Liver (tissue), 9 donors: Measurements from ENCODE around the gene SLIT3. TPM values are rescaled to one million over a fixed set of nuclear protein-coding genes. Genes with fewer than 3 reads are reported as not detected.
"Not testable (repeated sequence)": the region's sequence is repeated elsewhere in the genome, so short reads cannot be mapped to it uniquely, and the experiment has no call there.

Experiments used
- DNase-seq: peaks from one replicate; pipeline ENCODE4 v3.0.0-alpha.2; 2017; ENCODE audit warnings: low spot score
- H3K27ac ChIP-seq, 2 donors: one replicate each; pipeline ENCODE4 v1.7.0; 2013; ENCODE audit warnings: inconsistent platforms in 2 of 2, low read length in 2 of 2, control low read depth in 1 of 2, low read depth in 1 of 2, mild to moderate bottlenecking in 1 of 2
- H3K27me3 ChIP-seq, 4 donors: one replicate each; pipeline versions ENCODE4 v1.6.1 to v1.7.0; 2013; ENCODE audit warnings: low read length in 3 of 4, inconsistent platforms in 1 of 4, mild to moderate bottlenecking in 1 of 4, moderate library complexity in 1 of 4; ENCODE audit not compliant: control insufficient read depth in 4 of 4, insufficient read depth in 4 of 4
- H3K36me3 ChIP-seq, 4 donors: one replicate each; pipeline versions ENCODE4 v1.6.1 to v1.7.0; 2013; ENCODE audit warnings: low read length in 3 of 4, mild to moderate bottlenecking in 3 of 4, low read depth in 1 of 4, moderate library complexity in 1 of 4; ENCODE audit not compliant: control insufficient read depth in 4 of 4, insufficient read depth in 3 of 4
- H3K4me1 ChIP-seq, 4 donors: one replicate each; pipeline versions ENCODE4 v1.6.1 to v1.7.0; 2013; ENCODE audit warnings: low read length in 3 of 4, mild to moderate bottlenecking in 3 of 4, moderate library complexity in 1 of 4; ENCODE audit not compliant: control insufficient read depth in 4 of 4, insufficient read depth in 4 of 4
- H3K4me3 ChIP-seq, 3 donors: one replicate each; pipeline versions ENCODE4 v1.6.1 to v1.7.0; 2013; ENCODE audit warnings: low read length in 3 of 3, control low read depth in 1 of 3, low read depth in 1 of 3, mild to moderate bottlenecking in 1 of 3
- H3K9ac ChIP-seq, 2 donors: one replicate each; pipeline ENCODE4 v1.7.0; 2013; ENCODE audit warnings: low read length in 2 of 2, mild to moderate bottlenecking in 2 of 2, moderate library complexity in 2 of 2, control low read depth in 1 of 2, low read depth in 1 of 2
- H3K9me3 ChIP-seq, 4 donors: one replicate each; pipeline versions ENCODE4 v1.6.1 to v1.7.0; 2013; ENCODE audit warnings: low read length in 3 of 4; ENCODE audit not compliant: control insufficient read depth in 4 of 4
- ATF3 ChIP-seq: IDR thresholded peaks from 2 replicates; pipeline ENCODE4 v1.6.1; 2016; ENCODE audit warnings: antibody characterized with exemption
- EGR1 ChIP-seq, 2 donors: IDR thresholded peaks; 2 replicates each; pipeline ENCODE4 v1.6.1; 2016 to 2018; ENCODE audit warnings: antibody characterized with exemption in 2 of 2, low read depth in 2 of 2
- FOXA1 ChIP-seq: IDR thresholded peaks from 2 replicates; pipeline ENCODE4 v1.6.1; 2016; ENCODE audit warnings: antibody characterized with exemption
- FOXA2 ChIP-seq: IDR thresholded peaks from 2 replicates; pipeline ENCODE4 v1.6.1; 2016; ENCODE audit warnings: antibody characterized with exemption
- JUND ChIP-seq, 2 donors: IDR thresholded peaks; 2 replicates each; pipeline ENCODE4 v1.6.1; 2016; ENCODE audit warnings: antibody characterized with exemption in 2 of 2
- RXRA ChIP-seq, 2 donors: IDR thresholded peaks; 2 replicates each; pipeline ENCODE4 v1.6.1; 2017 to 2018; ENCODE audit warnings: antibody characterized with exemption in 2 of 2, mild to moderate bottlenecking in 1 of 2
- SP1 ChIP-seq: IDR thresholded peaks from 2 replicates; pipeline ENCODE4 v1.6.1; 2018; ENCODE audit warnings: antibody characterized with exemption, mild to moderate bottlenecking
- TAF1 ChIP-seq: conservative IDR thresholded peaks from 2 replicates; pipeline ENCODE4 v1.6.1; 2016; ENCODE audit warnings: antibody characterized with exemption, mild to moderate bottlenecking
- YY1 ChIP-seq: IDR thresholded peaks from 2 replicates; pipeline ENCODE4 v1.6.1; 2016; ENCODE audit warnings: antibody characterized with exemption, mild to moderate bottlenecking
- WGBS: extraction: QIAGEN DNeasy Blood & Tissue Kit; methylation state at CpG from one replicate; pipeline ENCODE4 v1.1.7; 2013; 5-methylcytosine and 5-hydroxymethylcytosine counted together
- polyA plus RNA-seq, 2 donors: library from polyadenylated mRNA; stranded (reverse) in 1 of 2; unstranded in 1 of 2; fragments of 200-250 nt in 1 of 2; fragments of >200 nt in 1 of 2; fragmentation: Nextera tagmentation in 1 of 2; extraction: Ambion mirVana in 1 of 2; gene quantifications; one replicate each; pipeline versions ENCODE4 v1.2.1 to v1.2.3, GENCODE V29; 2013 to 2015
- total RNA-seq, 2 donors: library from RNA; depleted of rRNA; stranded (reverse); fragments of >200 nt; gene quantifications; one replicate each; pipeline ENCODE4 v1.2.3, GENCODE V29; 2014
- TF ChIP-seq, protein P1 (sequence below): IDR thresholded peaks from 2 replicates; pipeline ENCODE4 v1.6.1; 2016; ENCODE audit warnings: antibody characterized with exemption
- TF ChIP-seq, protein P2 (sequence below): fragments of 150-350 bp; IDR thresholded peaks from 2 replicates; pipeline ENCODE4 v1.5.1; 2017; ENCODE audit warnings: improper control_type of control experiment, low read depth, low read length; ENCODE audit not compliant: missing input control
- donor health status: healthy.
- donor health status: healthy.
- donor health status: healthy.
- donor health status: healthy.
- donor health status: healthy.

The SLIT3 gene
- total and polyA plus RNA-seq, 4 donors: 0.61 to 1.3 (median 0.91) TPM

GRCh38 chr5:169106911-169107706 lies 193.8 kb downstream of the SLIT3 start:
- DNase-seq: no peak
- Histone ChIP-seq H3K27ac (no peak overlapping the region), H3K27me3 (no peaks in the 10 kb centered on the region), H3K9ac (no peak overlapping the region), H3K4me1 (no peaks in the 10 kb centered on the region), H3K4me3 (no peak overlapping the region), H3K36me3 (no peaks in the 10 kb centered on the region), H3K9me3 (peaks cover 0 to 9% (median 0%) of the 10 kb centered on the region in 4 donors)
- WGBS: 65% methylated on average over 10 of the region's 10 CpGs
- no peak for TF ChIP-seq FOXA2
- no peak for TF ChIP-seq TAF1

GRCh38 chr5:169105582-169105981 lies 195.4 kb downstream of the SLIT3 start:
- not testable (repeated sequence) for H3K27me3 ChIP-seq, H3K9me3 ChIP-seq, H3K9ac ChIP-seq, H3K36me3 ChIP-seq, H3K4me3 ChIP-seq, DNase-seq, H3K27ac ChIP-seq, H3K4me1 ChIP-seq
- 74% methylated on average over 2 of the region's 2 CpGs for WGBS

- WGBS: 77% methylated on average over 15 of the region's 15 CpGs
Measured at GRCh38 chr5:169104937-169105494, 195.9 kb downstream of the SLIT3 start.

More at GRCh38 chr5:169104937-169105494, 195.9 kb downstream of the SLIT3 start:
- H3K9ac ChIP-seq: no peak overlapping the region
- H3K4me1 ChIP-seq: no peaks in the 10 kb centered on the region
- no peaks in the 10 kb centered on the region for H3K27me3 ChIP-seq
- no peak overlapping the region for H3K27ac ChIP-seq
- no peak for DNase-seq
- H3K9me3 ChIP-seq: peaks cover 0 to 5% (median 2%) of the 10 kb centered on the region in 4 donors
- no peak overlapping the region for H3K4me3 ChIP-seq
- TF ChIP-seq EGR1 (IDR thresholded peaks at IDR 0.05; ENCODE audit: low read depth in 2 of 2) (no peak), TAF1 (no peak), FOXA1 (no peak), FOXA2 (no peak), ATF3 (no peak), SP1 (no peak), YY1 (no peak), RXRA (IDR thresholded peaks at IDR 0.05) (no peak), JUND (IDR thresholded peaks at IDR 0.05) (no peak)
- TF ChIP-seq, protein P1, sequence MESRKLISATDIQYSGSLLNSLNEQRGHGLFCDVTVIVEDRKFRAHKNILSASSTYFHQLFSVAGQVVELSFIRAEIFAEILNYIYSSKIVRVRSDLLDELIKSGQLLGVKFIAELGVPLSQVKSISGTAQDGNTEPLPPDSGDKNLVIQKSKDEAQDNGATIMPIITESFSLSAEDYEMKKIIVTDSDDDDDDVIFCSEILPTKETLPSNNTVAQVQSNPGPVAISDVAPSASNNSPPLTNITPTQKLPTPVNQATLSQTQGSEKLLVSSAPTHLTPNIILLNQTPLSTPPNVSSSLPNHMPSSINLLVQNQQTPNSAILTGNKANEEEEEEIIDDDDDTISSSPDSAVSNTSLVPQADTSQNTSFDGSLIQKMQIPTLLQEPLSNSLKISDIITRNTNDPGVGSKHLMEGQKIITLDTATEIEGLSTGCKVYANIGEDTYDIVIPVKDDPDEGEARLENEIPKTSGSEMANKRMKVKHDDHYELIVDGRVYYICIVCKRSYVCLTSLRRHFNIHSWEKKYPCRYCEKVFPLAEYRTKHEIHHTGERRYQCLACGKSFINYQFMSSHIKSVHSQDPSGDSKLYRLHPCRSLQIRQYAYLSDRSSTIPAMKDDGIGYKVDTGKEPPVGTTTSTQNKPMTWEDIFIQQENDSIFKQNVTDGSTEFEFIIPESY: no peak
- TF ChIP-seq, protein P2, sequence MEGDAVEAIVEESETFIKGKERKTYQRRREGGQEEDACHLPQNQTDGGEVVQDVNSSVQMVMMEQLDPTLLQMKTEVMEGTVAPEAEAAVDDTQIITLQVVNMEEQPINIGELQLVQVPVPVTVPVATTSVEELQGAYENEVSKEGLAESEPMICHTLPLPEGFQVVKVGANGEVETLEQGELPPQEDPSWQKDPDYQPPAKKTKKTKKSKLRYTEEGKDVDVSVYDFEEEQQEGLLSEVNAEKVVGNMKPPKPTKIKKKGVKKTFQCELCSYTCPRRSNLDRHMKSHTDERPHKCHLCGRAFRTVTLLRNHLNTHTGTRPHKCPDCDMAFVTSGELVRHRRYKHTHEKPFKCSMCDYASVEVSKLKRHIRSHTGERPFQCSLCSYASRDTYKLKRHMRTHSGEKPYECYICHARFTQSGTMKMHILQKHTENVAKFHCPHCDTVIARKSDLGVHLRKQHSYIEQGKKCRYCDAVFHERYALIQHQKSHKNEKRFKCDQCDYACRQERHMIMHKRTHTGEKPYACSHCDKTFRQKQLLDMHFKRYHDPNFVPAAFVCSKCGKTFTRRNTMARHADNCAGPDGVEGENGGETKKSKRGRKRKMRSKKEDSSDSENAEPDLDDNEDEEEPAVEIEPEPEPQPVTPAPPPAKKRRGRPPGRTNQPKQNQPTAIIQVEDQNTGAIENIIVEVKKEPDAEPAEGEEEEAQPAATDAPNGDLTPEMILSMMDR: no peak
- H3K36me3 ChIP-seq: no peaks in the 10 kb centered on the region
